Heart left ventricle (tissue), 13 donors: ENCODE results near the gene LGALS7B.

ENCODE experiments used
- CTCF ChIP-seq, 12 donors: fragments of 200-600 bp; sonication (generic) in 4 of 12; IDR thresholded peaks; one replicate each; pipeline versions ENCODE4 v1.5.0 to v1.8.0; 2018 to 2022; ENCODE audit warnings: antibody characterized with exemption in 12 of 12, mild to moderate bottlenecking in 5 of 12
- POLR2A ChIP-seq, 2 donors: fragments of 450-650 bp; IDR thresholded peaks; one replicate each; pipeline ENCODE4 v1.6.1; 2017; ENCODE audit warnings: antibody characterized with exemption in 2 of 2, mild to moderate bottlenecking in 2 of 2, moderate library complexity in 2 of 2
- donor health status: ischemic (EF 13 %, LVEDD 7.1; RV severe dilation, severe dysfunction).
- donor health status: DM: no; HTN: yes; CAD: no.
- donor health status: DM: no; HTN: no; CAD: no.
- donor health status: ischemic (EF 25% LVEDD 6.9; RV normal size, moderate dysfunction).
- donor health status: ischemic (EF 25% LVEDD 5.7; RV mildly dilated, moderate dysfunction).
- donor health status: ischemic (EF 35%, LVEDD 5.7; RV mildly dilated, moderate dysfunction).
- donor health status: nonischemic (EF 11% LVEDD 7.7; RV severe dilation, severe dysfunction).
- donor health status: DM: yes; HTN: yes; CAD: no.
- donor health status: PGD.
- donor health status: ischemic (EF 29% LVEDD 5.4; RV normal size, mild dysfunction).
- donor health status: nonischemic (EF 23%, LVEDD 6.1; RV moderate dilation, normal function).

DNA sequence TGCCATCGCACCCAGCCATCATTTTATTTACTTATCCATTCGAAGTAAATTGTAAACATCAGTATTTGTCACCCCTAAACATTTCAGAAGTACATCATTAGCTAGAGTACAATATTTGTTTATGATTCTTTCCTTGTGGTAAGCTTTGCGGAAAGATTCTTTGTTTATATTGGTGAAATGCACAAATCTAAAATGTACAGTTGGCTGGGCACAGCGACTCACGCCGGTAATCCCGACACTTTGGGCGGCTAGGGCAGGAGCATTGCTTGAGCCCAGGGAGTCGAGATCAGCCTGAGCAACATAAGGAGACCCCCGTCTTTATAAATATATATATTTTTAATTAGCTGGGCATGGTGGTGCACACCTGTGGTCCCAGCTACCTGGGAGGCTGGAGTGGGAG, 10.1 kb downstream of the LGALS7B start:
- TF ChIP-seq CTCF (IDR thresholded peaks at IDR 0.05) (no peak), POLR2A (IDR thresholded peaks at IDR 0.05) (no peak)
